ENCODE measurements around the gene RPS3. TPM values are rescaled to one million over a fixed set of nuclear protein-coding genes. Genes with fewer than 3 reads are reported as not detected.

The RPS3 gene
- total RNA-seq, 2 donors from 2014 or later, result 2,923 to 3,877 TPM

- no peaks in the 10 kb centered on the region for H3K36me3 Mint-ChIP-seq (ENCODE audit: low read depth)
- peaks cover 19% of the 10 kb centered on the region for H3K4me1 Mint-ChIP-seq
- H3K27me3 Mint-ChIP-seq (ENCODE audit: insufficient read depth), result peaks cover 6% of the 10 kb centered on the region
- H3K4me3 Mint-ChIP-seq, result no peak overlapping the region
- 86 to 90% methylated on average over 5 to 13 of the region's 13 CpGs for WGBS, 2 experiments (ENCODE audit: insufficient coverage in 1 of 2, insufficient read length in 1 of 2)
- DNase-seq, result no peak
- H3K27me3 ChIP-seq (ENCODE audit: control insufficient read depth, insufficient read depth, low read length, poor library complexity, severe bottlenecking), result no peaks in the 10 kb centered on the region
- peaks cover 3% of the 10 kb centered on the region for H3K4me1 ChIP-seq (ENCODE audit: control insufficient read depth, insufficient read depth, low read length)
- TF ChIP-seq CTCF (conservative IDR thresholded peaks at IDR 0.05), result no peak
- H3K27ac Mint-ChIP-seq, result no peak overlapping the region
- no peaks in the 10 kb centered on the region for H3K9me3 ChIP-seq (ENCODE audit: control insufficient read depth, low read length)
- no peaks in the 10 kb centered on the region for H3K36me3 ChIP-seq (ENCODE audit: control insufficient read depth, insufficient read depth, low read length)
- H3K9me3 Mint-ChIP-seq, result no peaks in the 10 kb centered on the region
- H3K9ac ChIP-seq (ENCODE audit: extremely low read depth, low read length, poor library complexity, severe bottlenecking), result no peak overlapping the region
- no peak overlapping the region for H3K27ac ChIP-seq (ENCODE audit: low read depth, low read length)
- no peak overlapping the region for H3K4me3 ChIP-seq (ENCODE audit: low read length)
Measured at GRCh38 chr11:75439495-75440120, 40.3 kb downstream of the RPS3 start.

- H3K36me3 Mint-ChIP-seq (ENCODE audit: low read depth), result no peaks in the 10 kb centered on the region
- Histone ChIP-seq H3K9me3 (ENCODE audit: control insufficient read depth, low read length) (no peaks in the 10 kb centered on the region), H3K9ac (ENCODE audit: extremely low read depth, low read length, poor library complexity, severe bottlenecking) (no peak overlapping the region), H3K4me3 (ENCODE audit: low read length) (no peak overlapping the region), H3K4me1 (ENCODE audit: control insufficient read depth, insufficient read depth, low read length) (peaks cover 3% of the 10 kb centered on the region), H3K36me3 (ENCODE audit: control insufficient read depth, insufficient read depth, low read length) (no peaks in the 10 kb centered on the region), H3K27ac (ENCODE audit: low read depth, low read length) (no peak overlapping the region), H3K27me3 (ENCODE audit: control insufficient read depth, insufficient read depth, low read length, poor library complexity, severe bottlenecking) (no peaks in the 10 kb centered on the region)
- WGBS, 2 experiments (ENCODE audit: insufficient coverage in 1 of 2, insufficient read length in 1 of 2), result 90 to 95% methylated on average over 12 to 27 of the region's 27 CpGs
- peaks cover 19% of the 10 kb centered on the region for H3K4me1 Mint-ChIP-seq
- peaks cover 6% of the 10 kb centered on the region for H3K27me3 Mint-ChIP-seq (ENCODE audit: insufficient read depth)
- H3K9me3 Mint-ChIP-seq, result no peaks in the 10 kb centered on the region
- DNase-seq, result no peak
- TF ChIP-seq CTCF (conservative IDR thresholded peaks at IDR 0.05), result no peak
- H3K4me3 Mint-ChIP-seq, result no peak overlapping the region
- H3K27ac Mint-ChIP-seq, result no peak overlapping the region
Measured at GRCh38 chr11:75440960-75441803, 41.9 kb downstream of the RPS3 start.

GRCh38 chr11:75441804-75442132, 42.5 kb downstream of the RPS3 start:
- Mint-ChIP-seq H3K9me3 (no peaks in the 10 kb centered on the region), H3K27ac (no peak overlapping the region), H3K27me3 (ENCODE audit: insufficient read depth) (peaks cover 6% of the 10 kb centered on the region), H3K4me3 (no peak overlapping the region), H3K36me3 (ENCODE audit: low read depth) (no peaks in the 10 kb centered on the region), H3K4me1 (peaks cover 19% of the 10 kb centered on the region)
- Histone ChIP-seq H3K36me3 (ENCODE audit: control insufficient read depth, insufficient read depth, low read length) (no peaks in the 10 kb centered on the region), H3K9me3 (ENCODE audit: control insufficient read depth, low read length) (no peaks in the 10 kb centered on the region), H3K4me3 (ENCODE audit: low read length) (no peak overlapping the region), H3K4me1 (ENCODE audit: control insufficient read depth, insufficient read depth, low read length) (peaks cover 3% of the 10 kb centered on the region), H3K9ac (ENCODE audit: extremely low read depth, low read length, poor library complexity, severe bottlenecking) (no peak overlapping the region), H3K27me3 (ENCODE audit: control insufficient read depth, insufficient read depth, low read length, poor library complexity, severe bottlenecking) (no peaks in the 10 kb centered on the region), H3K27ac (ENCODE audit: low read depth, low read length) (no peak overlapping the region)
- no peak for TF ChIP-seq CTCF (conservative IDR thresholded peaks at IDR 0.05)
- DNase-seq, result no peak
- 87 to 92% methylated on average over 7 of the region's 7 CpGs for WGBS, 2 experiments (ENCODE audit: insufficient coverage in 1 of 2, insufficient read length in 1 of 2)

Measured in endodermal cell (in vitro differentiated cells).